K562 (cell line): Measurements from ENCODE around the gene GVQW3. TPM values are rescaled to one million over a fixed set of nuclear protein-coding genes. Genes with fewer than 3 reads are reported as not detected.
A peak's percentile ranks its signal among the peaks of the same experiment; 100 is the strongest.

Source experiments
- BCLAF1 ChIP-seq, 2 experiments: fragments of 450-650 bp in 1 of 2; IDR thresholded peaks; 2 replicates each; pipeline ENCODE4 v1.6.1; 2011 to 2017; ENCODE audit warnings: low read depth in 2 of 2, antibody characterized with exemption in 1 of 2, borderline replicate concordance in 1 of 2, low read length in 1 of 2, mild to moderate bottlenecking in 1 of 2, mixed read lengths in 1 of 2; ENCODE audit not compliant: control insufficient read depth in 1 of 2
- CEBPG ChIP-seq, 3 experiments: fragments of 200-800 bp in 1 of 3; sonication (Bioruptor generic) in 1 of 3; sonication (generic) in 1 of 3; formaldehyde crosslinking in 1 of 3; IDR thresholded peaks in 2 of 3; conservative IDR thresholded peaks in 1 of 3; 2 replicates each; pipeline versions ENCODE4 v1.6.1 to v1.8.0; 2016 to 2022; ENCODE audit warnings: missing compliant biosample characterization in 2 of 3, missing genetic modification characterization in 2 of 3, mild to moderate bottlenecking in 1 of 3, missing genetic modification reagents in 1 of 3
- E2F6 ChIP-seq, 2 experiments: IDR thresholded peaks; 2 replicates each; pipeline ENCODE4 v1.6.1; 2011; ENCODE audit warnings: borderline replicate concordance in 1 of 2, control low read depth in 1 of 2, low read depth in 1 of 2, low read length in 1 of 2, mild to moderate bottlenecking in 1 of 2, mixed read lengths in 1 of 2, moderate library complexity in 1 of 2; ENCODE audit not compliant: insufficient read depth in 1 of 2, insufficient read length in 1 of 2, poor library complexity in 1 of 2, severe bottlenecking in 1 of 2; ENCODE audit errors: extremely low read depth in 1 of 2
- ESRRA ChIP-seq: fragments of 450-650 bp; IDR thresholded peaks from 2 replicates; pipeline ENCODE4 v1.6.1; 2014; ENCODE audit warnings: low read depth, mild to moderate bottlenecking, moderate library complexity, borderline replicate concordance
- ESRRB ChIP-seq: fragments of 250-450 bp; sonication (Bioruptor Pico); IDR thresholded peaks from 2 replicates; pipeline ENCODE4 v1.5.0; 2020; ENCODE audit warnings: mild to moderate bottlenecking, moderate library complexity, borderline replicate concordance
- HNRNPL ChIP-seq: fragments of 200-400 bp; formaldehyde crosslinking; IDR thresholded peaks from 2 replicates; pipeline ENCODE4 v1.6.1; 2017; ENCODE audit warnings: low read depth, mild to moderate bottlenecking, low read length
- LEF1 ChIP-seq: fragments of 450-650 bp; IDR thresholded peaks from 2 replicates; pipeline ENCODE4 v1.6.1; 2016; ENCODE audit warnings: mild to moderate bottlenecking
- NCOA1 ChIP-seq: fragments of 450-650 bp; IDR thresholded peaks from 2 replicates; pipeline ENCODE4 v1.6.1; 2016; ENCODE audit warnings: low read depth
- NR0B1 ChIP-seq: fragments of 450-650 bp; IDR thresholded peaks from one replicate; pipeline ENCODE4 v1.6.1; 2018; ENCODE audit warnings: mild to moderate bottlenecking, moderate library complexity; ENCODE audit not compliant: partially characterized antibody
- NR2C1 ChIP-seq, 2 experiments: fragments of 450-650 bp; IDR thresholded peaks; 2 replicates each; pipeline ENCODE4 v1.6.1; 2017; ENCODE audit warnings: mild to moderate bottlenecking in 2 of 2, antibody characterized with exemption in 1 of 2, inconsistent platforms in 1 of 2, missing compliant biosample characterization in 1 of 2, missing genetic modification characterization in 1 of 2
- NR2F6 ChIP-seq: fragments of 450-650 bp; formaldehyde crosslinking; IDR thresholded peaks from 2 replicates; pipeline ENCODE4 v1.4.0; 2020; ENCODE audit warnings: mild to moderate bottlenecking
- TRIM25 ChIP-seq: fragments of 450-650 bp; IDR thresholded peaks from 2 replicates; pipeline ENCODE4 v1.7.0; 2016; ENCODE audit warnings: borderline replicate concordance
- XRCC4 ChIP-seq: IDR thresholded peaks from one replicate; pipeline ENCODE4 v1.6.1; 2011; ENCODE audit not compliant: insufficient read depth, insufficient read length; ENCODE audit errors: extremely low read depth
- ZBTB43 ChIP-seq: sonication (generic); formaldehyde crosslinking; IDR thresholded peaks from 2 replicates; pipeline ENCODE4 v1.8.0; 2023; ENCODE audit warnings: mild to moderate bottlenecking, missing genetic modification reagents
- ZNF124 ChIP-seq: sonication (generic); formaldehyde crosslinking; IDR thresholded peaks from 2 replicates; pipeline ENCODE4 v1.8.1; 2022; ENCODE audit warnings: missing genetic modification reagents
- ZNF324 ChIP-seq: fragments of 250-450 bp; sonication (Bioruptor Pico); IDR thresholded peaks from 2 replicates; pipeline ENCODE4 v1.4.0; 2020; ENCODE audit warnings: mild to moderate bottlenecking
- polyA plus RNA-seq, 8 experiments: library from polyadenylated mRNA; depleted of rRNA in 4 of 8; stranded (reverse) in 5 of 8; unstranded in 3 of 8; fragments of >200 nt; fragmentation: Nextera tagmentation in 2 of 8; fragmentation: Illumina TruSeq in 1 of 8; extraction: Ambion mirVana in 2 of 8; extraction: Trizol in 1 of 8; gene quantifications; 2 replicates each; pipeline versions ENCODE4 v1.2.1 to v1.2.3, GENCODE V29; 2011 to 2014; ENCODE audit warnings: inconsistent platforms in 1 of 8, missing spikeins in 1 of 8
- total RNA-seq, 7 experiments: library from RNA; depleted of rRNA in 6 of 7; stranded (reverse); fragments of >200 nt in 6 of 7; fragmentation: Illumina TruSeq in 2 of 7; extraction: Trizol in 2 of 7; gene quantifications; 2 replicates each; pipeline versions ENCODE4 v1.2.1 to v1.2.3, GENCODE V29; 2011 to 2021; ENCODE audit warnings: low replicate concordance in 1 of 7

GVQW3 gene
- total and polyA plus RNA-seq, 9 of the 15 experiments (the other 6 are each of a cell fraction or from before 2014, with no cell fraction given), result 0.66 to 5.7 (median 2.1) TPM

- no peak; a peak in 1 of 4 replicates for TF ChIP-seq BCLAF1 (IDR thresholded peaks at IDR 0.05; ENCODE audit: borderline replicate concordance in 1 of 2, control insufficient read depth in 1 of 2, low read depth in 2 of 2, low read length in 1 of 2)
- no peak for TF ChIP-seq NR0B1
- peak; percentile 93 for TF ChIP-seq ESRRA
- TF ChIP-seq CEBPG (CRISPR knock-in tag; IDR thresholded peaks at IDR 0.05), result peak; percentile 51; the same call in 1 of the 2 replicates
- no peak; a peak in 1 of 4 replicates for TF ChIP-seq CEBPG (tag; conservative IDR thresholded peaks at IDR 0.05 in 1 of 2, IDR thresholded peaks at IDR 0.05 in 1 of 2)
- no peak for TF ChIP-seq TRIM25
- no peak for TF ChIP-seq ESRRB (CRISPR knock-in tag)
- TF ChIP-seq ZNF124 (CRISPR knock-in tag), result no peak
- no peak for TF ChIP-seq HNRNPL
- no peak for TF ChIP-seq NR2C1 (IDR thresholded peaks at IDR 0.05)
- TF ChIP-seq NR2C1 (tag; IDR thresholded peaks at IDR 0.05), result peak; percentile 78
- no peak for TF ChIP-seq ZNF324 (CRISPR knock-in tag)
- TF ChIP-seq ZBTB43 (CRISPR knock-in tag), result no peak
- 0 out of 2 replicates have a peak, but pooled peaks have one; percentile 39 for TF ChIP-seq NCOA1
- TF ChIP-seq NR2F6 (CRISPR knock-in tag), result no peak
- TF ChIP-seq E2F6 (IDR thresholded peaks at IDR 0.05; ENCODE audit: borderline replicate concordance in 1 of 2, extremely low read depth in 1 of 2, insufficient read depth in 1 of 2, insufficient read length in 1 of 2, low read depth in 1 of 2, low read length in 1 of 2, poor library complexity in 1 of 2, severe bottlenecking in 1 of 2), result peak; percentile 64 to 86
- TF ChIP-seq XRCC4, result no peak
- no peak for TF ChIP-seq LEF1
Measured at GRCh38 chr11:76444384-76445120, 63.4 kb downstream of the GVQW3 start, which contains the start of gene EMSY (continued).
